ENCODE results near the gene DLG2.
"Not testable (repeated sequence)": the region's sequence is repeated elsewhere in the genome, so short reads cannot be mapped to it uniquely, and the experiment has no call there.

DLG2 gene

GRCh38 chr11:85407648-85408047, 219.5 kb downstream of the DLG2 start:
- ChIA-PET POLR2A (ENCODE audit: low non-redundant PET) (no interaction called here), CTCF (no interaction called here)
- DNase-seq (ENCODE audit: low spot score), result no peak
- H3K27ac ChIP-seq, result no peak overlapping the region
- no peak for TF ChIP-seq CTCF (conservative IDR thresholded peaks at IDR 0.05; ENCODE audit: low read depth)

- POLR2A ChIA-PET (ENCODE audit: low non-redundant PET), result no interaction called here
- no peak overlapping the region for H3K27ac ChIP-seq
- CTCF ChIA-PET, result no interaction called here
- no peak for TF ChIP-seq CTCF (conservative IDR thresholded peaks at IDR 0.05; ENCODE audit: low read depth)
- no peak for DNase-seq (ENCODE audit: low spot score)
Observed at GRCh38 chr11:85406841-85407240, 220.3 kb downstream of the DLG2 start.

GRCh38 chr11:85406316-85406715, 220.8 kb downstream of the DLG2 start:
- no peak overlapping the region for H3K27ac ChIP-seq
- no peak for DNase-seq (ENCODE audit: low spot score)
- POLR2A ChIA-PET (ENCODE audit: low non-redundant PET), result no interaction called here
- CTCF ChIA-PET, result no interaction called here
- no peak for TF ChIP-seq CTCF (conservative IDR thresholded peaks at IDR 0.05; ENCODE audit: low read depth)

- H3K27ac ChIP-seq; DNase-seq (ENCODE audit: low spot score); POLR2A ChIA-PET (ENCODE audit: low non-redundant PET): not testable (repeated sequence)
- CTCF ChIA-PET, result interaction anchor here (0.6 kb wide), 1 partner anchor 8 kb away, joined by 4 read pairs; no protein-coding TSS in a partner anchor
Observed at GRCh38 chr11:85395515-85396055, 231.6 kb downstream of the DLG2 start.

GRCh38 chr11:85394283-85394682, 232.9 kb downstream of the DLG2 start:
- no peak for TF ChIP-seq CTCF (conservative IDR thresholded peaks at IDR 0.05; ENCODE audit: low read depth)
- ChIA-PET POLR2A (ENCODE audit: low non-redundant PET) (no interaction called here), CTCF (no interaction called here)
- DNase-seq (ENCODE audit: low spot score), result no peak
- no peak overlapping the region for H3K27ac ChIP-seq

- CTCF ChIA-PET, result no interaction called here
- no peak for TF ChIP-seq CTCF (conservative IDR thresholded peaks at IDR 0.05; ENCODE audit: low read depth)
- H3K27ac ChIP-seq, result no peak overlapping the region
- POLR2A ChIA-PET (ENCODE audit: low non-redundant PET), result no interaction called here
- no peak for DNase-seq (ENCODE audit: low spot score)
Observed at GRCh38 chr11:85391141-85391540, 236.0 kb downstream of the DLG2 start.

- CTCF ChIA-PET, result no interaction called here
- DNase-seq (ENCODE audit: low spot score), result no peak
- POLR2A ChIA-PET (ENCODE audit: low non-redundant PET), result no interaction called here
- TF ChIP-seq CTCF (conservative IDR thresholded peaks at IDR 0.05; ENCODE audit: low read depth), result no peak
- H3K27ac ChIP-seq, result no peak overlapping the region
Observed at GRCh38 chr11:85385547-85385946, 241.6 kb downstream of the DLG2 start.
